Activated CD4-positive, alpha-beta memory T cell treated with anti-CD3 and anti-CD28 coated beads, Interleukin-2, amount 10 ng/mL, durations not matched to agents 7 days and 5 days (primary cell): ENCODE data around the gene ZCCHC12. TPM values are rescaled to one million over a fixed set of nuclear protein-coding genes. Genes with fewer than 3 reads are reported as not detected.

Experiments used
- CTCF ChIA-PET: fragments of 350-600 bp; sonication (Branson Sonifier 250); formaldehyde crosslinking; loops from one replicate; lab custom pipeline; 2021; ENCODE audit warnings: antibody characterized with exemption, inconsistent platforms; lab: Charles Lee
- POLR2A ChIA-PET: fragments of 350-600 bp; sonication (Branson Sonifier 250); formaldehyde crosslinking; loops from one replicate; lab custom pipeline; 2021; ENCODE audit warnings: antibody characterized with exemption; lab: Charles Lee
- DNase-seq: peaks from one replicate; pipeline ENCODE4 v3.0.0-alpha.2; 2020
- H3K27ac Mint-ChIP-seq: one replicate; pipeline ENCODE4 v1.8.0; 2021; ENCODE audit warnings: mild to moderate bottlenecking, mixed read lengths
- H3K27me3 Mint-ChIP-seq: one replicate; pipeline ENCODE4 v1.8.0; 2021; ENCODE audit warnings: mixed read lengths
- H3K36me3 Mint-ChIP-seq: one replicate; pipeline ENCODE4 v1.8.0; 2021; ENCODE audit warnings: low read depth, mixed read lengths
- H3K4me1 Mint-ChIP-seq: one replicate; pipeline ENCODE4 v1.8.0; 2021; ENCODE audit warnings: mixed read lengths
- H3K4me3 Mint-ChIP-seq: one replicate; pipeline ENCODE4 v1.8.0; 2021; ENCODE audit warnings: mild to moderate bottlenecking, mixed read lengths
- H3K9me3 Mint-ChIP-seq: one replicate; pipeline ENCODE4 v1.8.0; 2021; ENCODE audit warnings: mixed read lengths
- total RNA-seq, 2 experiments: library from RNA; stranded (reverse); gene quantifications; one replicate each; pipeline ENCODE4 v1.2.3, GENCODE V29; 2021

The ZCCHC12 gene
- total RNA-seq, 2 experiments from 2014 or later: not detected

DNA sequence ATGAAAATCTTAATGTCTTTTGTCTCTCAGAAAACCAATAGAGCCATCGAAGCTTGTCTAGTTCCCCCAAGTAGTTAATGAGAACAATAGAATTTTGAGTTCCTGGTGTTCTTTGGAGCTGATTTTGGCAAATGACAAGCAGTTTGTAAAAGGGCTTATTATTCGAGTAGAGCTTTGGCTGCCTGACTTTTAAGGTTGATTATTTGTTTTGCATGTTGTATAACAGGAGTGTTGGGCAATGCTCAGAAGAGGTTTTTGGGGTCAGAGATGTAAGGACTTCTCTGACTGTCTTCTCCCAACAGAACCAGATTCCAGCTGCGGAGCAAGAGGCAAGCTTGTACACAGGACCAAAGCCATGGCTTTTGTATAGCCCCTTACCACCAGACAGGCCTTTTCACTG is 30.0 kb downstream of the ZCCHC12 start:
- CTCF ChIA-PET: no interaction called here
- H3K36me3 Mint-ChIP-seq: no peaks in the 10 kb centered on the region
- no peaks in the 10 kb centered on the region for H3K4me1 Mint-ChIP-seq
- H3K9me3 Mint-ChIP-seq: no peaks in the 10 kb centered on the region
- no peak overlapping the region for H3K4me3 Mint-ChIP-seq
- DNase-seq: no peak
- POLR2A ChIA-PET: no interaction called here
- no peaks in the 10 kb centered on the region for H3K27me3 Mint-ChIP-seq
- H3K27ac Mint-ChIP-seq: no peak overlapping the region

DNA sequence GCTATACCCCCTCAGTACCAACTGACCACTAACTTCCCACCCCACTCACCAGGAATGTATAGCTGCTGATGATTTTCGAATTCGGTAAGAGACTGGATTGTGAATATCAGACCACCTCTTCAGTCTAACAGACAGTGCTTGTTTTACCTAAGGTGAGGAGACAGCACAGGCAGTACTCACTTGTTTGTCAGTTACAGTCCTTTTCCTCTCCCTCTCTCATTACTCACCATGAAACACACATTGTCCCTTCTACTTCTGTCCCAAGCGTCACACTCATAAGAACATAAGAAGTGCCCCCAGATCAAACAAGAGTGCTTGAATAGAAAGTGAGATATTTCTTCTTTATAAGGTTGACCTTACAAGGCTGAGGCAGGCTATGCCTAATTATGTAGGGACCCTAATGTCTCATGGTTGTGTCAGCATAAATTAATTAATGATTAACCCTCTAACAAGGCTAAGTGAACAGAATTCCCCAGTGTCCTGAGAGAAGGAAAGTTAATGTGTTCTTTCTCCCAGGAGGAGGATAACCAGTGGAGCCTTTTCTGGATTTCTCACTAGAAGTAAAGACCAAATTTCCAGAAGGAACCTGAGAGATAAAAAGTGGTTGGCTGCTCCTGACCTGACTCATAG is 32.2 kb downstream of the ZCCHC12 start:
- H3K4me3 Mint-ChIP-seq: no peak overlapping the region
- no peaks in the 10 kb centered on the region for H3K4me1 Mint-ChIP-seq
- no peaks in the 10 kb centered on the region for H3K27me3 Mint-ChIP-seq
- no peak for DNase-seq
- ChIA-PET POLR2A (no interaction called here), CTCF (interaction anchor here (0.9 to 1.8 kb wide), 2 partner anchors 8 to 11 kb away, joined by 3 to 4 read pairs; no protein-coding TSS in a partner anchor)
- no peaks in the 10 kb centered on the region for H3K36me3 Mint-ChIP-seq
- H3K9me3 Mint-ChIP-seq: no peaks in the 10 kb centered on the region
- H3K27ac Mint-ChIP-seq: no peak overlapping the region

- CTCF ChIA-PET: interaction anchor here (1.8 kb wide), 1 partner anchor 9 kb away, joined by 4 read pairs; no protein-coding TSS in a partner anchor
- Mint-ChIP-seq H3K36me3 (no peaks in the 10 kb centered on the region), H3K27ac (no peak overlapping the region), H3K9me3 (no peaks in the 10 kb centered on the region), H3K27me3 (no peaks in the 10 kb centered on the region), H3K4me3 (no peak overlapping the region), H3K4me1 (no peaks in the 10 kb centered on the region)
- no peak for DNase-seq
- POLR2A ChIA-PET: no interaction called here
Measured at GRCh38 chrX:118857006-118857405, 33.4 kb downstream of the ZCCHC12 start.

DNA sequence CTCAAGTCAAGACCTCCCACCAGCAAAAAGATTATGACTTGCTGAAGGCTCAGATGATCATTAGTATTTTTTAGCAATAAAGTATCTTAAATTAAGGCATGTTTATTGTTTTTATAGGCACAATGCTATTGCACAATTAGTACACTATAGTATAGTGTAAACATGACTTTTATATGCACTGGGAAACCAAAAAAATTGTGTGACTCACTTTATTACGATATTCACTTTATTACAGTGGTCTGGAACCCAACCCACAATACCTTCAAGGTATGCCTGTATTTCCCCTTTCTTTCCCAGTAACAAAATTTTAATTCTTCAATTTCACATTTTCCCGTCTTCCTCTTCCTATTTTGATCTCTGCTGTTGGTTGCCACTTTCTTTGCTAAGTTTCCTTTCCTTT is 37.7 kb downstream of the ZCCHC12 start:
- H3K9me3 Mint-ChIP-seq: no peaks in the 10 kb centered on the region
- no peak overlapping the region for H3K4me3 Mint-ChIP-seq
- no peaks in the 10 kb centered on the region for H3K36me3 Mint-ChIP-seq
- no peak for DNase-seq
- ChIA-PET POLR2A (no interaction called here), CTCF (no interaction called here)
- no peaks in the 10 kb centered on the region for H3K27me3 Mint-ChIP-seq
- no peaks in the 10 kb centered on the region for H3K4me1 Mint-ChIP-seq
- H3K27ac Mint-ChIP-seq: no peak overlapping the region

DNA sequence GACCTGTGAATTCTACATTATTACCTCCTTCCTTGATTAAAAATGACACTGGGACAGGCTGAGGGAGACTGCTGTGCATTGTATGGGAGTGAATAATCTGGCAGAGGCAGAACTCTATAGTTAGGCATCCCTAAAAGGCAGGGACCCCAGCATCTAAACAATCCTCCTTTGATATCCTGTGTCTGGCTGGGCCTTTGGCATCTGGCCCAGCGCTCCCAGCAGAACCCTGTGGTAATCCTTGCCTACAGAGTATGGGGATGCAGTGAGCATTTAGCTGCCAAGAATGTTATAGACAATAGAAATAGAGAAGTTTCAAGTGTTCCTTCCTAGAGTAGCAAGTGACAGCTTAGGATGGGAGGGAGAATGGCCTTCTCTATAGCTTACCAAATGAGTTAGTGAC is 38.5 kb downstream of the ZCCHC12 start:
- H3K27ac Mint-ChIP-seq: no peak overlapping the region
- ChIA-PET POLR2A (no interaction called here), CTCF (no interaction called here)
- H3K36me3 Mint-ChIP-seq: no peaks in the 10 kb centered on the region
- H3K27me3 Mint-ChIP-seq: no peaks in the 10 kb centered on the region
- H3K4me3 Mint-ChIP-seq: no peak overlapping the region
- H3K9me3 Mint-ChIP-seq: no peaks in the 10 kb centered on the region
- no peak for DNase-seq
- H3K4me1 Mint-ChIP-seq: no peaks in the 10 kb centered on the region

GRCh38 chrX:118862979-118863378 is 39.4 kb downstream of the ZCCHC12 start:
- Mint-ChIP-seq H3K36me3 (no peaks in the 10 kb centered on the region), H3K4me3 (no peak overlapping the region), H3K9me3 (no peaks in the 10 kb centered on the region), H3K27me3 (no peaks in the 10 kb centered on the region), H3K27ac (no peak overlapping the region), H3K4me1 (no peaks in the 10 kb centered on the region)
- CTCF ChIA-PET: no interaction called here
- DNase-seq: no peak
- POLR2A ChIA-PET: no interaction called here

DNA sequence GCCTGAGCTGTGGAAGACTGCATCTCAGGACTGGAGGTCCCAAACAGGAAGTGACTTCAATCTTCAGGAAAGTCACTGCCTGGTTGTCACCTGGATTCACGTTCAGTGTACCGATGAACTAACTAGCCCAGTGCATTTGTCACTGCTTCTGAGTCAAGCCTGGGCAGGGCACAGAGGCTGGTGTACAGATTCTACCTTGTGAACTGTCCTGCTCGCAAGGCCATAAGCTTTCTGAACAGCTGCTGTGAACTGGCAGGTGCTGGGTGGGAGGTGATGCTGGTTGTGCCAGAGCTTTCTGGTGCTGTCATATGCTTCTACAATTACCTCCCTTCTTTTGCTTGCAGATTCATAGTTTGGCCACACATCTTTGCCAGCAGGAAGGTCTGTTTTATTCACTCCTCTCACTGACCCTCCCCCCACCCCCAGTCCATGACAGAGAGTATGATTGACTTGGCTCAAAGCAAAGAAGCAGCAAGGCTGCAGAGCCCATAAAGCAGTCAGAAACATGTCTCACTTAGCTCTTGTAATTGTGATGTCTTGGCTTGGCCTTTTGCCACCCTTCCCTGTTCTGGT is 40.5 kb downstream of the ZCCHC12 start:
- ChIA-PET CTCF (no interaction called here), POLR2A (no interaction called here)
- H3K27me3 Mint-ChIP-seq: no peaks in the 10 kb centered on the region
- no peaks in the 10 kb centered on the region for H3K4me1 Mint-ChIP-seq
- H3K4me3 Mint-ChIP-seq: no peak overlapping the region
- H3K9me3 Mint-ChIP-seq: no peaks in the 10 kb centered on the region
- no peak for DNase-seq
- H3K36me3 Mint-ChIP-seq: no peaks in the 10 kb centered on the region
- H3K27ac Mint-ChIP-seq: no peak overlapping the region

DNA sequence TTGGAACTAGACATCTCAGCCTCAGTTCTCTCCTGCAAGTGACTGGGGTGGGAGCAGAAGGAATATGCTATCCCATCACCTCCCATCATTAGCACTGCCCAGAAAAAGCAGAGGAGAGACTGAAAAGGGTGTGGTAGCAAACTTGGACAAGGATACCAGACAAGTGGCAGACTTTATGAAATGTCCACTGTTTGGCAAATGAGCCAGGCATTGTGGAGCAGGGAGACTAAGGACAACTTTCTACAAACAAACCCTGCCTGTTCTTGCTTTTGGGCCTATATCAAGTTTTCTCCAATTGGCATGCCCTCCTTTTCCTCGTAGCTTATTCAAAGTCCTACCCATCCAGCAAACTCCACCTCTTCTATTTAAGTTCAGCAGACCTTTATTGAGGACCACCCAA is 41.6 kb downstream of the ZCCHC12 start:
- no peaks in the 10 kb centered on the region for H3K9me3 Mint-ChIP-seq
- ChIA-PET POLR2A (no interaction called here), CTCF (no interaction called here)
- no peak for DNase-seq
- H3K4me3 Mint-ChIP-seq: no peak overlapping the region
- no peak overlapping the region for H3K27ac Mint-ChIP-seq
- H3K36me3 Mint-ChIP-seq: no peaks in the 10 kb centered on the region
- no peaks in the 10 kb centered on the region for H3K27me3 Mint-ChIP-seq
- no peaks in the 10 kb centered on the region for H3K4me1 Mint-ChIP-seq

DNA sequence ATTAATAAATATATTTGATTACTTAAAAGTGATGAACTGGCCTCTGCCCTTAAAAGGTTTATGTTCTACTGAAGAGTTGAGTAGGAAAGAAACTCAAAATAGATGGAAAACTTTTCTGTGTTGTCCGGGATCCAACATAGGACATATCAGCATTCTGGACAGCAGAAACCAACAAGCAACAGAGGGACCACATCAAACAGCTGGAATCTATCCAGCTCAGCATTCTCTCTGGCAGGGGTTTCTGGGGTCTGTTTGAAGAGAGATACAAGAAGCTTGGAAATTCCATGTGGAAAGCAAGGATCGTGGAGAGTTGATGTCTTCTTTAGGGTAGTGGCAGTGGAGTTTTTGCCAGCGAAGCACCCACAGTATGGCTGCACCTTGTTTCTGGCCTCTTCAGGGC is 43.6 kb downstream of the ZCCHC12 start:
- Mint-ChIP-seq H3K9me3 (no peaks in the 10 kb centered on the region), H3K36me3 (no peaks in the 10 kb centered on the region), H3K4me3 (no peak overlapping the region), H3K27ac (no peak overlapping the region), H3K4me1 (no peaks in the 10 kb centered on the region), H3K27me3 (no peaks in the 10 kb centered on the region)
- no peak for DNase-seq
- ChIA-PET POLR2A (no interaction called here), CTCF (no interaction called here)

DNA sequence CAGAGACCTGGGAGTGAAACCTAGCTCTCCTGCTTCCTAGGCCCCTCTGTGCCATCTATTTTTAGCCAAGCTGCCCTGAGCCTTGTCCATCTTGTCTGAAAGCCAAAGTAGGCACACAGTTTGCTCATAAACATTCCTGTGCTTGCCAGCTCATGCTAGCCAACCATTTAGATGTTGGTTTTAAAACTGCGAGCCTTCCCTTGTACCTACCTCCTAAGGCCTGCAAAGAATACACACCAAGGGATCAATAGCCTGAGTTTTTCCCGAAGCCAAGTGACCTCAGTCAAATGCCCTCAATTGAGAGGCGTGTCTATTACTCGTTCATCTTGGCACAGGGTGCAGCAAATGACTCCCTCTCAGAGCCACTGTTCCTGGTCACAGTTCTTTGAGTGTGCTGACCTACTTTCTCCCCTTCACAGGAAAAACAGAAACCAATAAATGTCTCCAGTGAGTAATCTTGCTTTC is 48.5 kb downstream of the ZCCHC12 start:
- DNase-seq: no peak
- H3K27ac Mint-ChIP-seq: no peak overlapping the region

More for the DNA sequence above, 48.5 kb downstream of the ZCCHC12 start:
- ChIA-PET CTCF (no interaction called here), POLR2A (no interaction called here)
- no peaks in the 10 kb centered on the region for H3K27me3 Mint-ChIP-seq
- H3K36me3 Mint-ChIP-seq: no peaks in the 10 kb centered on the region
- no peak overlapping the region for H3K4me3 Mint-ChIP-seq
- no peaks in the 10 kb centered on the region for H3K4me1 Mint-ChIP-seq
- no peaks in the 10 kb centered on the region for H3K9me3 Mint-ChIP-seq

Other genes starting within 250 kb of the ZCCHC12 start
- not detected for gene IL13RA1, start 96.2 kb upstream of the ZCCHC12 start, total RNA-seq
- gene LONRF3, start 150.8 kb downstream of the ZCCHC12 start, total RNA-seq: under 1 TPM; 0.50 to 0.73 TPM
- gene CT47C1, start 249.2 kb downstream of the ZCCHC12 start, total RNA-seq: not detected